IMR-90 (cell line): ENCODE results near the gene LAMA4. TPM values are rescaled to one million over a fixed set of nuclear protein-coding genes. Genes with fewer than 3 reads are reported as not detected.

Experiments
- ATAC-seq: fragments of 200-7000 bp; cut with Tn5 transposase; 2 replicates; pipeline ENCODE4 v1.9.1; 2020; ENCODE audit warnings: low read depth, mild to moderate bottlenecking, moderate library complexity
- BruUV-seq: library from RNA; stranded (reverse); fragments of 400-500 nt; replicated peaks from 2 replicates; lab custom pipeline; 2021; lab: Mats Ljungman, UMichigan
- CTCF ChIA-PET: fragments of 300-600 bp; formaldehyde crosslinking; extraction: SDS; loops from one replicate; lab custom pipeline; 2021; ENCODE audit warnings: antibody characterized with exemption; lab: Yijun Ruan, JAX
- POLR2A ChIA-PET: fragments of 300-600 bp; sonication (Branson Sonifier 250); formaldehyde crosslinking; loops from one replicate; lab custom pipeline; 2022; ENCODE audit warnings: antibody characterized with exemption; ENCODE audit not compliant: unreplicated experiment; lab: Charles Lee
- DNase-seq: peaks from one replicate; pipeline ENCODE4 v3.0.0; 2013
- H2AFZ ChIP-seq: replicated peaks from 2 replicates; pipeline ENCODE3; 2013; ENCODE audit warnings: low read length, mild to moderate bottlenecking; ENCODE audit not compliant: poor library complexity
- H2AK5ac ChIP-seq: 2 replicates; pipeline ENCODE4 v1.6.1; 2013; ENCODE audit warnings: low read depth, low read length, inconsistent platforms
- H2AK9ac ChIP-seq: replicated peaks from 2 replicates; pipeline ENCODE3; 2013; ENCODE audit warnings: mild to moderate bottlenecking, low read depth, low read length, moderate library complexity; ENCODE audit not compliant: poor library complexity
- H2BK120ac ChIP-seq: 2 replicates; pipeline ENCODE4 v1.6.1; 2013; ENCODE audit warnings: low read depth, low read length, inconsistent platforms
- H2BK15ac ChIP-seq: 3 replicates; pipeline ENCODE4 v1.6.1; 2013; ENCODE audit warnings: low read depth, low read length, inconsistent platforms
- H2BK20ac ChIP-seq: 2 replicates; pipeline ENCODE4 v1.6.1; 2013; ENCODE audit warnings: low read depth, mild to moderate bottlenecking, inconsistent platforms, low read length, moderate library complexity
- H2BK5ac ChIP-seq: 2 replicates; pipeline ENCODE4 v1.6.1; 2013; ENCODE audit warnings: mild to moderate bottlenecking, low read depth, low read length, inconsistent platforms; ENCODE audit not compliant: poor library complexity, severe bottlenecking
- H3K14ac ChIP-seq: replicated peaks from 2 replicates; pipeline ENCODE4 v1.6.1; 2013; ENCODE audit warnings: low read depth, low read length, inconsistent platforms
- H3K18ac ChIP-seq: 2 replicates; pipeline ENCODE4 v1.6.1; 2013; ENCODE audit warnings: low read depth, low read length, control low read depth
- H3K23ac ChIP-seq: 2 replicates; pipeline ENCODE4 v1.6.1; 2013; ENCODE audit warnings: low read depth, low read length, inconsistent platforms
- H3K27ac ChIP-seq: 2 replicates; pipeline ENCODE4 v1.5.1; 2013; ENCODE audit warnings: mild to moderate bottlenecking, control low read depth, low read length; ENCODE audit not compliant: insufficient read depth
- H3K27me3 ChIP-seq: 2 replicates; pipeline ENCODE4 v1.6.1; 2013; ENCODE audit warnings: low read length; ENCODE audit not compliant: control insufficient read depth, insufficient read depth
- H3K36me3 ChIP-seq: 2 replicates; pipeline ENCODE4 v1.6.1; 2013; ENCODE audit warnings: low read length, mixed read lengths; ENCODE audit not compliant: control insufficient read depth, insufficient read depth
- H3K4ac ChIP-seq: 2 replicates; pipeline ENCODE4 v1.6.1; 2013; ENCODE audit warnings: low read depth, low read length, inconsistent platforms
- H3K4me1 ChIP-seq: 2 replicates; pipeline ENCODE4 v1.6.1; 2013; ENCODE audit warnings: low read length, mixed read lengths; ENCODE audit not compliant: control insufficient read depth, insufficient read depth
- H3K4me2 ChIP-seq: 2 replicates; pipeline ENCODE4 v1.6.1; 2013; ENCODE audit warnings: low read depth, mild to moderate bottlenecking, control low read depth, low read length, moderate library complexity
- H3K4me3 ChIP-seq: 2 replicates; pipeline ENCODE4 v1.5.1; 2013; ENCODE audit warnings: low read depth, mild to moderate bottlenecking, control low read depth, low read length, moderate library complexity; ENCODE audit not compliant: insufficient read depth
- H3K56ac ChIP-seq: 2 replicates; pipeline ENCODE4 v1.6.1; 2013; ENCODE audit warnings: low read length, inconsistent platforms; ENCODE audit not compliant: insufficient read depth; ENCODE audit errors: extremely low read depth
- H3K79me1 ChIP-seq, 2 experiments: 2 replicates each; pipeline ENCODE4 v1.6.1; 2013; ENCODE audit warnings: low read length in 2 of 2, inconsistent platforms in 1 of 2, low read depth in 1 of 2
- H3K9ac ChIP-seq: 2 replicates; pipeline ENCODE4 v1.6.1; 2013; ENCODE audit warnings: low read depth, low read length, control low read depth
- H3K9me1 ChIP-seq: 2 replicates; pipeline ENCODE4 v1.6.1; 2013; ENCODE audit warnings: low read length, inconsistent platforms; ENCODE audit not compliant: insufficient read depth
- H3K9me3 ChIP-seq: 2 replicates; pipeline ENCODE4 v1.6.1; 2013; ENCODE audit warnings: low read length; ENCODE audit not compliant: control insufficient read depth, insufficient read depth
- H4K20me1 ChIP-seq: 2 replicates; pipeline ENCODE4 v1.6.1; 2013; ENCODE audit warnings: low read length, inconsistent platforms; ENCODE audit not compliant: insufficient read depth
- H4K5ac ChIP-seq: 2 replicates; pipeline ENCODE4 v1.6.1; 2013; ENCODE audit warnings: mild to moderate bottlenecking, low read depth, low read length, control low read depth
- H4K8ac ChIP-seq, 2 experiments: 2 replicates each; pipeline ENCODE4 v1.6.1; 2013; ENCODE audit warnings: low read depth in 2 of 2, low read length in 2 of 2, control low read depth in 1 of 2, inconsistent platforms in 1 of 2
- H4K91ac ChIP-seq: 2 replicates; pipeline ENCODE4 v1.6.1; 2013; ENCODE audit warnings: low read depth, low read length, inconsistent platforms; ENCODE audit not compliant: insufficient read depth
- BHLHE40 ChIP-seq: fragments of 150-350 bp; IDR thresholded peaks from 2 replicates; pipeline ENCODE4 v1.6.1; 2016; ENCODE audit warnings: mild to moderate bottlenecking, low read depth, low read length
- CEBPB ChIP-seq: IDR thresholded peaks from 2 replicates; pipeline ENCODE4 v1.6.1; 2012; ENCODE audit warnings: low read depth, low read length, improper control_type of control experiment
- CHD1 ChIP-seq: IDR thresholded peaks from 2 replicates; pipeline ENCODE4 v1.6.1; 2012; ENCODE audit warnings: low read depth, low read length, improper control_type of control experiment
- FOS ChIP-seq: fragments of 150-350 bp; IDR thresholded peaks from 2 replicates; pipeline ENCODE4 v1.6.1; 2016; ENCODE audit warnings: low read depth, low read length
- MAFK ChIP-seq: IDR thresholded peaks from 2 replicates; pipeline ENCODE4 v1.6.1; 2012; ENCODE audit warnings: low read depth, low read length, improper control_type of control experiment
- MAZ ChIP-seq: IDR thresholded peaks from 2 replicates; pipeline ENCODE4 v1.6.1; 2012; ENCODE audit warnings: low read depth, mild to moderate bottlenecking, low read length, improper control_type of control experiment, moderate library complexity, borderline replicate concordance
- MXI1 ChIP-seq: IDR thresholded peaks from 2 replicates; pipeline ENCODE4 v1.6.1; 2012; ENCODE audit warnings: low read depth, mild to moderate bottlenecking, low read length, moderate library complexity, borderline replicate concordance
- NFE2L2 ChIP-seq: fragments of 150-350 bp; IDR thresholded peaks from 2 replicates; pipeline ENCODE4 v1.6.1; 2016; ENCODE audit warnings: low read depth, mild to moderate bottlenecking, low read length
- POLR2A ChIP-seq: IDR thresholded peaks from 2 replicates; pipeline ENCODE4 v1.6.1; 2012; ENCODE audit warnings: mild to moderate bottlenecking, low read depth, low read length
- RAD21 ChIP-seq: IDR thresholded peaks from 2 replicates; pipeline ENCODE4 v1.6.1; 2012; ENCODE audit warnings: low read length, improper control_type of control experiment
- RCOR1 ChIP-seq: IDR thresholded peaks from 2 replicates; pipeline ENCODE4 v1.6.1; 2012; ENCODE audit warnings: mild to moderate bottlenecking, low read length, improper control_type of control experiment; ENCODE audit not compliant: insufficient replicate concordance
- RFX5 ChIP-seq: IDR thresholded peaks from 2 replicates; pipeline ENCODE4 v1.8.0; 2012; ENCODE audit warnings: low read depth, mild to moderate bottlenecking, low read length, moderate library complexity
- SMC3 ChIP-seq: fragments of 150-350 bp; IDR thresholded peaks from 2 replicates; pipeline ENCODE4 v1.6.1; 2016; ENCODE audit warnings: low read depth, mild to moderate bottlenecking, antibody characterized with exemption, low read length, moderate library complexity
- WGBS, 2 experiments: methylation state at CpG; one replicate each; pipeline versions ENCODE4 v1.1.5 to v1.1.7; 2013; ENCODE audit warnings: missing lambda C conversion rate in 2 of 2; ENCODE audit not compliant: insufficient read length in 1 of 2; ENCODE audit errors: extremely low coverage in 2 of 2; 5-methylcytosine and 5-hydroxymethylcytosine counted together
- dilution Hi-C: fragments of 300-500 bp; cut with HindIII; formaldehyde crosslinking; loops from one replicate; pipeline ENCODE4 v1.14.3; 2018; ENCODE audit warnings: low sequenced_read_pairs; ENCODE audit not compliant: unreplicated experiment
- in situ Hi-C: fragments of 300-500 bp; cut with MboI; formaldehyde crosslinking; loops from 3 replicates; pipeline ENCODE4 v1.14.3; 2019; ENCODE audit warnings: low sequenced_read_pairs, inconsistent platforms, mixed read lengths
- intact Hi-C: fragments of 100-400 bp; cut with micrococcal nuclease; formaldehyde crosslinking; loops from 2 replicates; pipeline ENCODE4 v1.10.0; 2022
- polyA plus RNA-seq, 3 experiments: library from polyadenylated mRNA; depleted of rRNA; stranded (reverse); fragments of >200 nt; gene quantifications; 2 replicates each; pipeline ENCODE4 v1.2.3, GENCODE V29; 2012; ENCODE audit warnings: low replicate concordance in 1 of 3
- total RNA-seq: library from RNA; depleted of rRNA; stranded (reverse); fragments of >200 nt; gene quantifications from 2 replicates; pipeline ENCODE4 v1.2.3, GENCODE V29; 2012
- TF ChIP-seq, protein P1 (sequence below): fragments of 150-350 bp; IDR thresholded peaks from 2 replicates; pipeline ENCODE4 v1.6.1; 2017; ENCODE audit warnings: mild to moderate bottlenecking, antibody characterized with exemption, low read length, low read depth
- TF ChIP-seq, protein P2 (sequence below): conservative IDR thresholded peaks from 2 replicates; pipeline ENCODE4 v1.5.1; 2012; ENCODE audit warnings: mild to moderate bottlenecking, low read depth, low read length, improper control_type of control experiment
- TF ChIP-seq, protein P3 (sequence below): fragments of 150-350 bp; IDR thresholded peaks from 2 replicates; pipeline ENCODE4 v1.6.1; 2016; ENCODE audit warnings: low read depth, mild to moderate bottlenecking, low read length, moderate library complexity, borderline replicate concordance

LAMA4 gene
- total and polyA plus RNA-seq, 2 of the 4 experiments (the other 2 are of a cell fraction) = 33.9 to 35.8 TPM

DNA sequence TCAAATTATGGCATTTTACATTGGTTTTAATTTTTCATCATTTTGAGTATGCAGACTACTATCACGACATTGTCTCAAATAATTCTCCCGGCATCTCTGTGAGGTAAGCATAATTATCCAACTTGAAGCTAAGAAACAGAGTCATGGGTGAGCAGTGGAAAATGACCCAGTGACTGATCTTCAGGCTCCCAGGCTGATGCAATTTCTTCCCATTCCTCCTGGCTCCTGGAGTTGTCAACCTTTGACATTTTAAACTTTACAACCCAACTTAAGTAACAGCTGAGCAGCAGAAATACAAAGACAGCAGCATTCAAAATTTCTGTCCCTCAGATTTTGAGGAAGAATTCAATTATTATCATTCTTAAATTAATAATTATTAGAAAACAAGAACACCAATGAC is 13.7 kb upstream of the LAMA4 start:
- Histone ChIP-seq H3K79me1 (no peaks in the 10 kb centered on the region), H3K56ac (no peak overlapping the region), H4K8ac (no peak overlapping the region), H3K9me3 (no peaks in the 10 kb centered on the region), H3K9me1 (no peaks in the 10 kb centered on the region), H2BK20ac (no peak overlapping the region), H2BK15ac (no peak overlapping the region), H4K20me1 (no peaks in the 10 kb centered on the region), H3K4me3 (no peak overlapping the region), H3K4ac (no peak overlapping the region), H2AK9ac (no peak overlapping the region), H4K5ac (no peak overlapping the region), H3K9ac (no peak overlapping the region), H2AK5ac (no peak overlapping the region), H3K27me3 (no peaks in the 10 kb centered on the region), H4K91ac (no peak overlapping the region), H2BK5ac (no peak overlapping the region), H3K36me3 (no peaks in the 10 kb centered on the region), H3K14ac (no peak overlapping the region), H3K4me2 (no peak overlapping the region), H2BK120ac (no peak overlapping the region), H3K18ac (no peak overlapping the region), H3K23ac (no peak overlapping the region), H3K4me1 (no peaks in the 10 kb centered on the region; the same call in 1 of the 2 replicates), H2AFZ (no peak overlapping the region), H3K27ac (no peak overlapping the region)
- WGBS, 2 experiments = no CpG with 5 or more reads among the region's 2 CpGs
- TF ChIP-seq MXI1 (no peak), POLR2A (no peak), FOS (no peak), MAZ (no peak), CHD1 (no peak), RCOR1 (no peak), CEBPB (no peak), RFX5 (no peak), MAFK (no peak), NFE2L2 (no peak), BHLHE40 (no peak), SMC3 (no peak), RAD21 (no peak)
- TF ChIP-seq, protein P1, sequence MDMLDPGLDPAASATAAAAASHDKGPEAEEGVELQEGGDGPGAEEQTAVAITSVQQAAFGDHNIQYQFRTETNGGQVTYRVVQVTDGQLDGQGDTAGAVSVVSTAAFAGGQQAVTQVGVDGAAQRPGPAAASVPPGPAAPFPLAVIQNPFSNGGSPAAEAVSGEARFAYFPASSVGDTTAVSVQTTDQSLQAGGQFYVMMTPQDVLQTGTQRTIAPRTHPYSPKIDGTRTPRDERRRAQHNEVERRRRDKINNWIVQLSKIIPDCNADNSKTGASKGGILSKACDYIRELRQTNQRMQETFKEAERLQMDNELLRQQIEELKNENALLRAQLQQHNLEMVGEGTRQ = no peak
- TF ChIP-seq, protein P2, sequence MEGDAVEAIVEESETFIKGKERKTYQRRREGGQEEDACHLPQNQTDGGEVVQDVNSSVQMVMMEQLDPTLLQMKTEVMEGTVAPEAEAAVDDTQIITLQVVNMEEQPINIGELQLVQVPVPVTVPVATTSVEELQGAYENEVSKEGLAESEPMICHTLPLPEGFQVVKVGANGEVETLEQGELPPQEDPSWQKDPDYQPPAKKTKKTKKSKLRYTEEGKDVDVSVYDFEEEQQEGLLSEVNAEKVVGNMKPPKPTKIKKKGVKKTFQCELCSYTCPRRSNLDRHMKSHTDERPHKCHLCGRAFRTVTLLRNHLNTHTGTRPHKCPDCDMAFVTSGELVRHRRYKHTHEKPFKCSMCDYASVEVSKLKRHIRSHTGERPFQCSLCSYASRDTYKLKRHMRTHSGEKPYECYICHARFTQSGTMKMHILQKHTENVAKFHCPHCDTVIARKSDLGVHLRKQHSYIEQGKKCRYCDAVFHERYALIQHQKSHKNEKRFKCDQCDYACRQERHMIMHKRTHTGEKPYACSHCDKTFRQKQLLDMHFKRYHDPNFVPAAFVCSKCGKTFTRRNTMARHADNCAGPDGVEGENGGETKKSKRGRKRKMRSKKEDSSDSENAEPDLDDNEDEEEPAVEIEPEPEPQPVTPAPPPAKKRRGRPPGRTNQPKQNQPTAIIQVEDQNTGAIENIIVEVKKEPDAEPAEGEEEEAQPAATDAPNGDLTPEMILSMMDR = no peak
- TF ChIP-seq, protein P3, sequence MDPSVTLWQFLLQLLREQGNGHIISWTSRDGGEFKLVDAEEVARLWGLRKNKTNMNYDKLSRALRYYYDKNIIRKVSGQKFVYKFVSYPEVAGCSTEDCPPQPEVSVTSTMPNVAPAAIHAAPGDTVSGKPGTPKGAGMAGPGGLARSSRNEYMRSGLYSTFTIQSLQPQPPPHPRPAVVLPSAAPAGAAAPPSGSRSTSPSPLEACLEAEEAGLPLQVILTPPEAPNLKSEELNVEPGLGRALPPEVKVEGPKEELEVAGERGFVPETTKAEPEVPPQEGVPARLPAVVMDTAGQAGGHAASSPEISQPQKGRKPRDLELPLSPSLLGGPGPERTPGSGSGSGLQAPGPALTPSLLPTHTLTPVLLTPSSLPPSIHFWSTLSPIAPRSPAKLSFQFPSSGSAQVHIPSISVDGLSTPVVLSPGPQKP = no peak
- POLR2A ChIA-PET = no interaction called here
- BruUV-seq = no TSS peak
- dilution Hi-C loops (no loop called here), in situ Hi-C loops (no loop called here), intact Hi-C loops (no loop called here)
- CTCF ChIA-PET = no interaction called here
- no peak for ATAC-seq
- DNase-seq = no peak
